CD4-positive, alpha-beta T cell (primary cell): ENCODE results near the gene DDX18. TPM values are rescaled to one million over a fixed set of nuclear protein-coding genes. Genes with fewer than 3 reads are reported as not detected.

Source experiments
- ATAC-seq: fragments of 200-7000 bp; cut with Tn5 transposase; one replicate; pipeline ENCODE4 v1.10.0; 2022; ENCODE audit warnings: mild to moderate bottlenecking; ENCODE audit not compliant: poor library complexity
- CTCF ChIA-PET: fragments of 350-600 bp; sonication (Branson Sonifier 250); formaldehyde crosslinking; loops from one replicate; lab custom pipeline; 2021; ENCODE audit warnings: antibody characterized with exemption, inconsistent platforms; lab: Charles Lee
- POLR2A ChIA-PET: fragments of 350-600 bp; sonication (Branson Sonifier 250); formaldehyde crosslinking; loops from one replicate; lab custom pipeline; 2021; ENCODE audit warnings: antibody characterized with exemption, inconsistent platforms; lab: Charles Lee
- DNase-seq, 14 experiments: peaks; one replicate each; pipeline ENCODE4 v3.0.0-alpha.2; 2013 to 2020; ENCODE audit warnings: mixed read lengths in 2 of 14
- H3K27ac ChIP-seq, 2 donors: one replicate each; pipeline versions ENCODE4 v1.5.1 to v1.7.0; 2013; ENCODE audit warnings: low read length in 2 of 2, low read depth in 1 of 2, mild to moderate bottlenecking in 1 of 2
- H3K27me3 ChIP-seq, 2 experiments: 1 replicate in 1 of 2; 2 replicates in 1 of 2; pipeline versions ENCODE4 v1.6.1 to v1.7.0; 2013; ENCODE audit warnings: low read length in 2 of 2, control low read depth in 1 of 2, mild to moderate bottlenecking in 1 of 2, moderate library complexity in 1 of 2; ENCODE audit not compliant: insufficient read depth in 2 of 2, control insufficient read depth in 1 of 2
- H3K36me3 ChIP-seq: one replicate; pipeline ENCODE4 v1.6.1; 2013; ENCODE audit warnings: low read length, control low read depth; ENCODE audit not compliant: insufficient read depth
- H3K4me1 ChIP-seq: one replicate; pipeline ENCODE4 v1.6.1; 2013; ENCODE audit warnings: low read length, control low read depth; ENCODE audit not compliant: insufficient read depth
- H3K4me3 ChIP-seq: one replicate; pipeline ENCODE4 v1.5.1; 2013; ENCODE audit warnings: mild to moderate bottlenecking, low read length, moderate library complexity
- H3K9me3 ChIP-seq, 2 experiments: 1 replicate in 1 of 2; 2 replicates in 1 of 2; pipeline versions ENCODE4 v1.6.1 to v1.7.0; 2013; ENCODE audit warnings: low read length in 2 of 2, mild to moderate bottlenecking in 2 of 2, control low read depth in 1 of 2, moderate library complexity in 1 of 2; ENCODE audit not compliant: control insufficient read depth in 1 of 2, insufficient read depth in 1 of 2
- H3K27ac Mint-ChIP-seq: one replicate; pipeline ENCODE4 v1.8.0; 2020; ENCODE audit warnings: mixed read lengths
- H3K27me3 Mint-ChIP-seq: one replicate; pipeline ENCODE4 v1.8.0; 2021; ENCODE audit warnings: mixed read lengths
- H3K36me3 Mint-ChIP-seq: one replicate; pipeline ENCODE4 v1.8.0; 2021; ENCODE audit warnings: low read depth, mixed read lengths
- H3K4me1 Mint-ChIP-seq: one replicate; pipeline ENCODE4 v1.8.0; 2021; ENCODE audit warnings: low read depth, mixed read lengths
- H3K4me3 Mint-ChIP-seq: one replicate; pipeline ENCODE4 v1.8.0; 2020; ENCODE audit warnings: mild to moderate bottlenecking, mixed read lengths
- H3K9me3 Mint-ChIP-seq: one replicate; pipeline ENCODE4 v1.8.0; 2020; ENCODE audit warnings: mixed read lengths
- intact Hi-C, 2 experiments: fragments of 100-400 bp; cut with DNase I in 1 of 2; cut with micrococcal nuclease in 1 of 2; formaldehyde crosslinking; loops; one replicate each; pipeline versions ENCODE4 v1.15.1 to v1.9.0; 2023 to 2025; cut with DNase I, micrococcal nuclease
- total RNA-seq, 174 experiments: library from RNA in 2 of 174; stranded (reverse) in 2 of 174; gene quantifications; one replicate each; pipeline ENCODE4 v1.2.3 and lab custom pipeline; 2021 to 2026
- TF ChIP-seq, protein P1 (sequence below): fragments of 200-600 bp; IDR thresholded peaks from one replicate; pipeline ENCODE4 v1.8.0; 2022; ENCODE audit warnings: antibody characterized with exemption, mild to moderate bottlenecking

Gene DDX18
- total RNA-seq, 2 experiments from 2014 or later = 172 to 177 TPM

DNA sequence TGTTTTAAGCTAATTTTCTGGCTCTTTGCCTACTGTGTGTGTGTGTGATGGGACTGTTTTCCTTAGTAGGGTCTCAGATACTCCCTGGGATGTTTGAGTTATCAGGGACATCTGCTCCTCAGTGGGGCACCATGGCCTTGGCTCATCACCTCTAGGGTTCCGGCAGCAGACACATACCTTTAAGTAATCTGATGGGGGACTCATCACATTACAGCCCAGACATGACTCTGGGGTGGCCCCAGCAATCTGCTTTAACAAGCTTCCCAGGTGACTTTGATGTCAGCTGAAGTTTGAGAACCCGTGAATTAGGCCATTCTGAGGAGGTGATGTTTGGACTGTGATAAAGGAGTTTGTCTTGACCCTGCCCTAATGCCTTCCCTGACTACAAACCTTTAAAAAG lies 38.8 kb downstream of the DDX18 start:
- CTCF ChIA-PET = no interaction called here
- H3K4me3 ChIP-seq = no peak overlapping the region
- peaks cover 88% of the 10 kb centered on the region for H3K27me3 Mint-ChIP-seq

DNA sequence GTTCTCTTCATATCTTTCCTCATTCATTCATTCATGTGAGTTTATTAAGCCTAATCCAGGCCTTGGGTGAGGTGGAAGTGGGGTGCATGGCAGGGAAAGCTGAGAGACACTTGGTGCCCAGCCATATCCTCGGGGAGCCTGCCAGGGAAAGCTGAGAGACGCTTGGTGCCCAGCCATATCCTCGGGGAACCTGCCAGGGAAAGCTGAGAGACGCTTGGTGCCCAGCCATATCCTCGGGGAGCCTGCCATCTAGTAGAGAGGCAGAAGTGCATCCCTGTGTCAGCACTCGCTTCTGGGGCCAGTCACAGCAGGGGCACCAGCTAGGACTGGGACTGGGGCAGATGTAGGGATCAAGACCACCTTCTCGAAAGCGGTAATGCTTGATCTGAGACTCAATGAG lies 39.4 kb downstream of the DDX18 start:
- Mint-ChIP-seq H3K4me1 (no peaks in the 10 kb centered on the region), H3K9me3 (no peaks in the 10 kb centered on the region), H3K27me3 (peaks cover 84% of the 10 kb centered on the region), H3K4me3 (no peak overlapping the region), H3K36me3 (no peaks in the 10 kb centered on the region), H3K27ac (no peak overlapping the region)
- intact Hi-C loops = no loop called here
- POLR2A ChIA-PET = no interaction called here
- Histone ChIP-seq H3K27me3 (peaks cover 17 to 25% of the 10 kb centered on the region in 2 experiments), H3K4me3 (no peak overlapping the region), H3K4me1 (no peaks in the 10 kb centered on the region), H3K36me3 (no peaks in the 10 kb centered on the region), H3K9me3 (peaks cover 0 to 6% of the 10 kb centered on the region in 2 experiments), H3K27ac (no peak overlapping the region)
- DNase-seq (no peak), ATAC-seq (no peak)
- TF ChIP-seq, protein P1, sequence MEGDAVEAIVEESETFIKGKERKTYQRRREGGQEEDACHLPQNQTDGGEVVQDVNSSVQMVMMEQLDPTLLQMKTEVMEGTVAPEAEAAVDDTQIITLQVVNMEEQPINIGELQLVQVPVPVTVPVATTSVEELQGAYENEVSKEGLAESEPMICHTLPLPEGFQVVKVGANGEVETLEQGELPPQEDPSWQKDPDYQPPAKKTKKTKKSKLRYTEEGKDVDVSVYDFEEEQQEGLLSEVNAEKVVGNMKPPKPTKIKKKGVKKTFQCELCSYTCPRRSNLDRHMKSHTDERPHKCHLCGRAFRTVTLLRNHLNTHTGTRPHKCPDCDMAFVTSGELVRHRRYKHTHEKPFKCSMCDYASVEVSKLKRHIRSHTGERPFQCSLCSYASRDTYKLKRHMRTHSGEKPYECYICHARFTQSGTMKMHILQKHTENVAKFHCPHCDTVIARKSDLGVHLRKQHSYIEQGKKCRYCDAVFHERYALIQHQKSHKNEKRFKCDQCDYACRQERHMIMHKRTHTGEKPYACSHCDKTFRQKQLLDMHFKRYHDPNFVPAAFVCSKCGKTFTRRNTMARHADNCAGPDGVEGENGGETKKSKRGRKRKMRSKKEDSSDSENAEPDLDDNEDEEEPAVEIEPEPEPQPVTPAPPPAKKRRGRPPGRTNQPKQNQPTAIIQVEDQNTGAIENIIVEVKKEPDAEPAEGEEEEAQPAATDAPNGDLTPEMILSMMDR = no peak
- CTCF ChIA-PET = no interaction called here

More for the DNA sequence above, 38.8 kb downstream of the DDX18 start:
- intact Hi-C loops = no loop called here
- Mint-ChIP-seq H3K4me3 (no peak overlapping the region), H3K36me3 (no peaks in the 10 kb centered on the region), H3K9me3 (no peaks in the 10 kb centered on the region), H3K4me1 (no peaks in the 10 kb centered on the region), H3K27ac (no peak overlapping the region)
- H3K27ac ChIP-seq = no peak overlapping the region
- peaks cover 0 to 1% of the 10 kb centered on the region in 2 experiments for H3K9me3 ChIP-seq
- POLR2A ChIA-PET = no interaction called here
- no peaks in the 10 kb centered on the region for H3K4me1 ChIP-seq
- TF ChIP-seq, protein P1 = no peak
- ATAC-seq (no peak), DNase-seq (no peak)
- no peaks in the 10 kb centered on the region for H3K36me3 ChIP-seq
- peaks cover 17 to 26% of the 10 kb centered on the region in 2 experiments for H3K27me3 ChIP-seq

DNA sequence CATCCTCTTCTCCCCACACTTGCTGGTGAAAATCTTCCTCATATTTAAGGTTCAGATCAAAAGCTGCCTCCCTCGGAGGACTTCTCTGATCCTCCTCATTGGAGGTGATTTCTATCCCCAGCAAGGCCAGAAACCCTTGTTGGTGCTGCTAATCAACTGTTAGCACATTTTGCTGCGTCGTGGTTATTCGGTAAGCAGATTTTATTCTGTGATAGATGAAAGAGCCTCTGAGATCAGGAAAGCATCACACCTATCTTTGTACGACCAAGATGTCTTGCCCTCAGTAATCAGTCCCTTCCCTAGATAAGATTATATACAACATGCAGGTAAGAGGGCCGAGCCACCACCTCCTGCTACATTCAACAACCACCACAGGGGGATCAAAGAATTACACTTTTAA lies 40.1 kb downstream of the DDX18 start:
- ChIA-PET CTCF (no interaction called here), POLR2A (no interaction called here)
- H3K4me1 ChIP-seq = no peaks in the 10 kb centered on the region
- Mint-ChIP-seq H3K4me3 (no peak overlapping the region), H3K27ac (no peak overlapping the region), H3K36me3 (no peaks in the 10 kb centered on the region), H3K27me3 (peaks cover 78% of the 10 kb centered on the region), H3K4me1 (no peaks in the 10 kb centered on the region), H3K9me3 (no peaks in the 10 kb centered on the region)
- ATAC-seq (no peak), DNase-seq (no peak)
- no peak overlapping the region for H3K4me3 ChIP-seq
- intact Hi-C loops = no loop called here
- H3K36me3 ChIP-seq = no peaks in the 10 kb centered on the region
- no peak overlapping the region for H3K27ac ChIP-seq
- peaks cover 17 to 25% of the 10 kb centered on the region in 2 experiments for H3K27me3 ChIP-seq
- peaks cover 0 to 13% of the 10 kb centered on the region in 2 experiments for H3K9me3 ChIP-seq
- TF ChIP-seq, protein P1 = no peak
